RWPE1 (cell line): ENCODE results near the gene SKA2.
A peak's percentile ranks its signal among the peaks of the same experiment; 100 is the strongest.

Source experiments
- CTCF ChIA-PET: fragments of 350-600 bp; sonication (Branson Sonifier 250); formaldehyde crosslinking; extraction: SDS; loops from one replicate; lab custom pipeline; 2021; lab: Yijun Ruan, JAX
- POLR2A ChIA-PET: fragments of 400-600 bp; formaldehyde crosslinking; extraction: SDS; loops from one replicate; lab custom pipeline; 2020; ENCODE audit warnings: antibody characterized with exemption; ENCODE audit not compliant: low non-redundant PET; lab: Yijun Ruan, JAX
- DNase-seq: peaks from one replicate; pipeline ENCODE4 v3.0.0; 2012; ENCODE audit warnings: low spot score
- H3K27ac ChIP-seq: fragments of 450-650 bp; 2 replicates; pipeline ENCODE4 v1.5.1; 2017
- TF ChIP-seq, protein P1 (sequence below): fragments of 450-650 bp; conservative IDR thresholded peaks from 2 replicates; pipeline ENCODE4 v1.5.1; 2017; ENCODE audit warnings: low read depth, mild to moderate bottlenecking

The SKA2 gene

DNA sequence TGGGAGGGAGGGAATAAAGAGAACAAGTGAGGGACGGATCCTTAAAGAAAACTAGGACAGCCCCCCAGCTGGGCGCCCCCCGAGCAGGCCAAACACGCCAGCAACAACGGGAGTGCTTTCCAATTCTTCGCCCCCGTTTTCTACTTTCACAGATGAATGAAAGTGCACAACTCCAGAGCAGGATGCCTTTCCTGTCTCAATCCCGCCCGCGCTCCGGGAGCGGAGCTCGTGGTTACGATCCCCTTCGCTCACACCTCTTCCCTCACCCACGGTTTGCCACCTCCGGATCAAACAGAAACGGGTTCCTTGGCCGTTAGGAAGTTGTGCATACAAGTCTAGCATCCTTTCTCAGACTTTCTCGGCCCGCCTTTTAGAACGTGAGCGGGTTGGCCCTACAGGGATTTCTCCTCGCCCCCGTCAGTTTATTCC lies 680 bp downstream of the SKA2 start:
- peak; percentile 13 for DNase-seq
- TF ChIP-seq, protein P1, sequence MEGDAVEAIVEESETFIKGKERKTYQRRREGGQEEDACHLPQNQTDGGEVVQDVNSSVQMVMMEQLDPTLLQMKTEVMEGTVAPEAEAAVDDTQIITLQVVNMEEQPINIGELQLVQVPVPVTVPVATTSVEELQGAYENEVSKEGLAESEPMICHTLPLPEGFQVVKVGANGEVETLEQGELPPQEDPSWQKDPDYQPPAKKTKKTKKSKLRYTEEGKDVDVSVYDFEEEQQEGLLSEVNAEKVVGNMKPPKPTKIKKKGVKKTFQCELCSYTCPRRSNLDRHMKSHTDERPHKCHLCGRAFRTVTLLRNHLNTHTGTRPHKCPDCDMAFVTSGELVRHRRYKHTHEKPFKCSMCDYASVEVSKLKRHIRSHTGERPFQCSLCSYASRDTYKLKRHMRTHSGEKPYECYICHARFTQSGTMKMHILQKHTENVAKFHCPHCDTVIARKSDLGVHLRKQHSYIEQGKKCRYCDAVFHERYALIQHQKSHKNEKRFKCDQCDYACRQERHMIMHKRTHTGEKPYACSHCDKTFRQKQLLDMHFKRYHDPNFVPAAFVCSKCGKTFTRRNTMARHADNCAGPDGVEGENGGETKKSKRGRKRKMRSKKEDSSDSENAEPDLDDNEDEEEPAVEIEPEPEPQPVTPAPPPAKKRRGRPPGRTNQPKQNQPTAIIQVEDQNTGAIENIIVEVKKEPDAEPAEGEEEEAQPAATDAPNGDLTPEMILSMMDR = no peak
- H3K27ac ChIP-seq = peak overlapping the region; percentile 98
- ChIA-PET CTCF (no interaction called here), POLR2A (interaction anchor here (1.6 kb wide), 1 partner anchor 48 kb away, joined by 5 read pairs; the partner anchor contains the start of gene TRIM37)

- no peak overlapping the region for H3K27ac ChIP-seq
- TF ChIP-seq, protein P1 = no peak
- ChIA-PET POLR2A (no interaction called here), CTCF (no interaction called here)
- no peak for DNase-seq
Measured at GRCh38 chr17:59152925-59153324, 2.1 kb downstream of the SKA2 start.

DNA sequence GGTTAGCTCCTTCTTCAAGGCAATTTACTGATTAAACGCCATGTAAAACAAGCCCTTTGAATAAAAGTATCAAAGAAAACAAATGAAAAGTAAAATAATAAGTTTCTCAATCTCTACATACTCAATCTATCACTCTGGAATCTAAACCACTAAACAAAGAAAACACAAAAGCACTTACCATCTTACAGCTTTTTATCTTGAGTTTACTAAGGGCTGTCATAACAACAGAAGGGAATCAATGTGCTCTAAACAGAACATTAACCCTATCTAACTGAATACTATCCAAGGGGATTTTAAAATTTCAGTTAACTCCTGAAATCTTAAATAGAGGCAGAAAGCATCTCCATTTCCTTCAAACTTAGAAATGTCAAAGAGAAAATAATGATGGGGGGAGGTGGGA lies 3.4 kb downstream of the SKA2 start:
- TF ChIP-seq, protein P1 = no peak
- CTCF ChIA-PET = no interaction called here
- no peak for DNase-seq
- no peak overlapping the region for H3K27ac ChIP-seq
- POLR2A ChIA-PET = no interaction called here

GRCh38 chr17:59151006-59151405 lies 4.0 kb downstream of the SKA2 start:
- ChIA-PET CTCF (no interaction called here), POLR2A (no interaction called here)
- TF ChIP-seq, protein P1 = no peak
- no peak for DNase-seq
- no peak overlapping the region for H3K27ac ChIP-seq

- DNase-seq = no peak
- TF ChIP-seq, protein P1 = no peak
- POLR2A ChIA-PET = interaction anchor here (0.6 kb wide), 2 partner anchors 12 to 414 kb away, joined by 3 to 10 read pairs; no protein-coding TSS in a partner anchor
- peak overlapping the region; percentile 58 for H3K27ac ChIP-seq
- CTCF ChIA-PET = interaction anchor here (0.6 kb wide), 1 partner anchor 565 kb away, joined by 3 read pairs; no protein-coding TSS in a partner anchor
Measured at GRCh38 chr17:59149841-59150511, 5.0 kb downstream of the SKA2 start.

- no peak overlapping the region for H3K27ac ChIP-seq
- POLR2A ChIA-PET = no interaction called here
- TF ChIP-seq, protein P1 = no peak
- no peak for DNase-seq
- CTCF ChIA-PET = interaction anchor here (1.0 kb wide), 1 partner anchor 17 kb away, joined by 3 read pairs; no protein-coding TSS in a partner anchor
Measured at GRCh38 chr17:59149051-59149450, 5.9 kb downstream of the SKA2 start.
